ENCODE measurements around the gene GJA9. TPM values are rescaled to one million over a fixed set of nuclear protein-coding genes. Genes with fewer than 3 reads are reported as not detected.

Gene GJA9
- polyA plus RNA-seq, 2 of the 4 experiments (the other 2 are of a cell fraction), result not detected

DNA sequence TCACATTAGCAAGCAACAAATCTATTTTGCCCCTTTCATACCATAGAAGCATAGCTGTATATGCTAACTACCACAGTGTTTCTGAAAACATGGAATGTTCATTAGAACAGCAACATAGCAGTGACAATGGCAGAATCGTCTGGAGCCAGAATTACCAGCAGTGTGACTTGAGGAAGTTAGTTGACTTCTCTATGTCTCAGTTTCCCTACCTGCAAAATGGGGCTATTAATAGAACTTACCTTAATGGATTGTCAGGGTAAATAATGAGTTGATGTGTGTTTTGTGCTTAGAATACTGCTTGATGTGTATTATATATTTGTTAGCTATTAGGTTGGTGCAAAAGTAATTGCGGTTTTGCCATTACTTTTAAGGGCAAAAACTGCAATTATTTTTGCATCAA, 14.8 kb upstream of the GJA9 start (continued):
- TF ChIP-seq POLR2AphosphoS2 (conservative IDR thresholded peaks at IDR 0.05; ENCODE audit: low read length) (no peak), POLR2A (IDR thresholded peaks at IDR 0.05; ENCODE audit: low read length) (no peak), CHD4 (IDR thresholded peaks at IDR 0.05; ENCODE audit: borderline replicate concordance) (no peak), RARB (CRISPR knock-in tag; IDR thresholded peaks at IDR 0.05) (no peak), ZFP36 (IDR thresholded peaks at IDR 0.05; ENCODE audit: borderline replicate concordance, partially characterized antibody) (no peak)

DNA sequence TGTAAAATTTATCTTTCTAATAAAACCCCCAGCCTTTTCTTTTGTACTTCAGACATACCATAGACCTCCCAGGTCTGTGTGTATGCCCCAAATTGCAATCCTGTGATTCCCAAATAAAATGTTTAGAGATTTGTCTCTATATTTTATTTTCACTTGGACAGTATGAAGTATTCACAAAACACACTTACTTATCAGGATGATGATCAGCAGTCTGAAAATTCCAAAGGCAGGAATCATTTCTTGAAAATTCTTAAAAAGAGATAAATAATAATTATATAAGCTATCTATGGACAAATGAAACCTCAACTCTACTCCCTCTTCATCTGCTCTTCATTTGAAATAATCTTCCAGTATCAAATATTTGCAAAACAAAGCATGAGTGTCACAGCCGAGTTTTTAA, 11.6 kb upstream of the GJA9 start:
- Histone ChIP-seq H3K4me2 (no peak overlapping the region), H3K9me3 (no peaks in the 10 kb centered on the region), H3K27ac (no peak overlapping the region), H3K4me1 (no peaks in the 10 kb centered on the region), H3K4me3 (no peak overlapping the region)
- CTCF ChIA-PET, result interaction anchor here (1.8 kb wide), 1 partner anchor 199 kb away, joined by 5 read pairs; no protein-coding TSS in a partner anchor
- DNase-seq (ENCODE audit: low read depth in 1 of 2, low spot score in 1 of 2) (no peak), ATAC-seq (no peak), FAIRE-seq (no peak)
- no peak for TF ChIP-seq HDAC2 (IDR thresholded peaks at IDR 0.05)
- no peak for TF ChIP-seq FOSL2 (IDR thresholded peaks at IDR 0.05)
- no peak for TF ChIP-seq FOSL2 (CRISPR knock-in tag; IDR thresholded peaks at IDR 0.05)
- no peak for TF ChIP-seq FOSB (CRISPR knock-in tag; IDR thresholded peaks at IDR 0.05)
- TF ChIP-seq BHLHE40 (IDR thresholded peaks at IDR 0.05; ENCODE audit: low read depth, low read length), result no peak
- TF ChIP-seq RAD21 (conservative IDR thresholded peaks at IDR 0.05 in 1 of 2, IDR thresholded peaks at IDR 0.05 in 1 of 2), result no peak
- no peak for TF ChIP-seq EHMT2 (IDR thresholded peaks at IDR 0.05; ENCODE audit: low read depth)
- no peak for TF ChIP-seq MAFK (IDR thresholded peaks at IDR 0.05; ENCODE audit: partially characterized antibody)
- no peak for TF ChIP-seq JUN (IDR thresholded peaks at IDR 0.05)
- no peak for TF ChIP-seq HOXB5 (CRISPR knock-in tag; IDR thresholded peaks at IDR 0.05)
- TF ChIP-seq MYC (IDR thresholded peaks at IDR 0.05; ENCODE audit: borderline replicate concordance, low read length), result no peak
- no peak for TF ChIP-seq NPAS2 (CRISPR knock-in tag; IDR thresholded peaks at IDR 0.05; ENCODE audit: borderline replicate concordance)
- no peak for TF ChIP-seq KDM1A (IDR thresholded peaks at IDR 0.05; ENCODE audit: low read depth)
- no peak for TF ChIP-seq FOXS1 (CRISPR knock-in tag; IDR thresholded peaks at IDR 0.05)
- TF ChIP-seq, protein P1, sequence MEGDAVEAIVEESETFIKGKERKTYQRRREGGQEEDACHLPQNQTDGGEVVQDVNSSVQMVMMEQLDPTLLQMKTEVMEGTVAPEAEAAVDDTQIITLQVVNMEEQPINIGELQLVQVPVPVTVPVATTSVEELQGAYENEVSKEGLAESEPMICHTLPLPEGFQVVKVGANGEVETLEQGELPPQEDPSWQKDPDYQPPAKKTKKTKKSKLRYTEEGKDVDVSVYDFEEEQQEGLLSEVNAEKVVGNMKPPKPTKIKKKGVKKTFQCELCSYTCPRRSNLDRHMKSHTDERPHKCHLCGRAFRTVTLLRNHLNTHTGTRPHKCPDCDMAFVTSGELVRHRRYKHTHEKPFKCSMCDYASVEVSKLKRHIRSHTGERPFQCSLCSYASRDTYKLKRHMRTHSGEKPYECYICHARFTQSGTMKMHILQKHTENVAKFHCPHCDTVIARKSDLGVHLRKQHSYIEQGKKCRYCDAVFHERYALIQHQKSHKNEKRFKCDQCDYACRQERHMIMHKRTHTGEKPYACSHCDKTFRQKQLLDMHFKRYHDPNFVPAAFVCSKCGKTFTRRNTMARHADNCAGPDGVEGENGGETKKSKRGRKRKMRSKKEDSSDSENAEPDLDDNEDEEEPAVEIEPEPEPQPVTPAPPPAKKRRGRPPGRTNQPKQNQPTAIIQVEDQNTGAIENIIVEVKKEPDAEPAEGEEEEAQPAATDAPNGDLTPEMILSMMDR (IDR thresholded peaks at IDR 0.05), result no peak
- TF ChIP-seq, protein P2, sequence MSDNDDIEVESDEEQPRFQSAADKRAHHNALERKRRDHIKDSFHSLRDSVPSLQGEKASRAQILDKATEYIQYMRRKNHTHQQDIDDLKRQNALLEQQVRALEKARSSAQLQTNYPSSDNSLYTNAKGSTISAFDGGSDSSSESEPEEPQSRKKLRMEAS (IDR thresholded peaks at IDR 0.05), result no peak
- TF ChIP-seq, protein P3, sequence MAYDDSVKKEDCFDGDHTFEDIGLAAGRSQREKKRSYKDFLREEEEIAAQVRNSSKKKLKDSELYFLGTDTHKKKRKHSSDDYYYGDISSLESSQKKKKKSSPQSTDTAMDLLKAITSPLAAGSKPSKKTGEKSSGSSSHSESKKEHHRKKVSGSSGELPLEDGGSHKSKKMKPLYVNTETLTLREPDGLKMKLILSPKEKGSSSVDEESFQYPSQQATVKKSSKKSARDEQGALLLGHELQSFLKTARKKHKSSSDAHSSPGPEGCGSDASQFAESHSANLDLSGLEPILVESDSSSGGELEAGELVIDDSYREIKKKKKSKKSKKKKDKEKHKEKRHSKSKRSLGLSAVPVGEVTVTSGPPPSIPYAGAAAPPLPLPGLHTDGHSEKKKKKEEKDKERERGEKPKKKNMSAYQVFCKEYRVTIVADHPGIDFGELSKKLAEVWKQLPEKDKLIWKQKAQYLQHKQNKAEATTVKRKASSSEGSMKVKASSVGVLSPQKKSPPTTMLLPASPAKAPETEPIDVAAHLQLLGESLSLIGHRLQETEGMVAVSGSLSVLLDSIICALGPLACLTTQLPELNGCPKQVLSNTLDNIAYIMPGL (CRISPR knock-in tag; IDR thresholded peaks at IDR 0.05; ENCODE audit: borderline replicate concordance), result no peak
- TF ChIP-seq, protein P4, sequence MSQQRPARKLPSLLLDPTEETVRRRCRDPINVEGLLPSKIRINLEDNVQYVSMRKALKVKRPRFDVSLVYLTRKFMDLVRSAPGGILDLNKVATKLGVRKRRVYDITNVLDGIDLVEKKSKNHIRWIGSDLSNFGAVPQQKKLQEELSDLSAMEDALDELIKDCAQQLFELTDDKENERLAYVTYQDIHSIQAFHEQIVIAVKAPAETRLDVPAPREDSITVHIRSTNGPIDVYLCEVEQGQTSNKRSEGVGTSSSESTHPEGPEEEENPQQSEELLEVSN (IDR thresholded peaks at IDR 0.05; ENCODE audit: borderline replicate concordance, low read depth), result no peak
- POLR2A ChIA-PET, result no interaction called here
- WGBS (ENCODE audit: missing lambda C conversion rate), result 75% methylated on average over 1 of the region's 1 CpG

DNA sequence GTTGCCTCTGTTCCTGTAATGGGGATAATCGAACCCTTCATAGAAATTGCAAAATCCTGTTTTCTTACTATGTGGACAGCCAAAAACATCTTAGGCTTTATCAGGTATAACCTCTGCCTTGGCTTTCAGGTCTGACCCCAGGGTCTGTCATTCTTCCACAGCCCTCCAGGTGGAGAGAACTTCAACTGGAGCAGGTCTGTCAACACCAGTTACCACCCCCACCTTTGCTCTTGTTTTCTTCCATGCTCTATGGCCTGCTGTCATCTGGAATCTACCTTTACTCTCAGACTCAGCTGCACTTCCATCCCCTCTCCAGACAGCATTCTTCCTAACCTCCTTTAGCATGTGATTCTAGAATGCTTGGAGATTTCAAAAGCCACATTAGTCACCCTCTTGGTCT, 10.4 kb upstream of the GJA9 start:
- H3K27ac ChIP-seq, result no peak overlapping the region
- DNase-seq (ENCODE audit: low read depth in 1 of 2, low spot score in 1 of 2) (peak; percentile 12 to 18), FAIRE-seq (no peak), ATAC-seq (peak; percentile 61 to 66; a peak in 5 of 6 replicates)
- CTCF ChIA-PET, result interaction anchor here (1.8 kb wide), 1 partner anchor 200 kb away, joined by 5 read pairs; no protein-coding TSS in a partner anchor
- TF ChIP-seq HOXB5 (CRISPR knock-in tag; IDR thresholded peaks at IDR 0.05) (no peak), EHF (CRISPR knock-in tag; IDR thresholded peaks at IDR 0.05) (no peak), NR3C1 (IDR thresholded peaks at IDR 0.05) (no peak), ESRRA (IDR thresholded peaks at IDR 0.05; ENCODE audit: borderline replicate concordance, low read length) (no peak), JUN (IDR thresholded peaks at IDR 0.05) (no peak), NFE2L2 (conservative IDR thresholded peaks at IDR 0.05; ENCODE audit: low read length) (no peak), PHF8 (IDR thresholded peaks at IDR 0.05; ENCODE audit: borderline replicate concordance, low read depth) (no peak), MAFK (IDR thresholded peaks at IDR 0.05; ENCODE audit: partially characterized antibody) (no peak), ZNF302 (CRISPR knock-in tag; IDR thresholded peaks at IDR 0.05) (no peak), KDM1A (IDR thresholded peaks at IDR 0.05; ENCODE audit: low read depth) (no peak)
- TF ChIP-seq, protein P1 (IDR thresholded peaks at IDR 0.05), result no peak
- POLR2A ChIA-PET, result no interaction called here
- H3K9me3 ChIP-seq, result no peaks in the 10 kb centered on the region
- WGBS (ENCODE audit: missing lambda C conversion rate), result 76% methylated on average over 1 of the region's 1 CpG
- H3K4me1 ChIP-seq, result no peaks in the 10 kb centered on the region
- no peak overlapping the region for H3K4me2 ChIP-seq
- H3K4me3 ChIP-seq, result no peak overlapping the region

All from A549 (cell line).